B cell (primary cell): Measurements from ENCODE around the gene ARL6IP1. TPM values are rescaled to one million over a fixed set of nuclear protein-coding genes. Genes with fewer than 3 reads are reported as not detected.

ENCODE experiments used
- ATAC-seq: fragments of 200-7000 bp; cut with Tn5 transposase; one replicate; pipeline ENCODE4 v1.10.0; 2021; ENCODE audit warnings: low read depth, mild to moderate bottlenecking, moderate number of reproducible peaks, moderate library complexity
- CTCF ChIA-PET: fragments of 350-600 bp; sonication (Branson Sonifier 250); formaldehyde crosslinking; loops from one replicate; lab custom pipeline; 2021; ENCODE audit warnings: antibody characterized with exemption, inconsistent platforms; lab: Charles Lee
- POLR2A ChIA-PET: fragments of 350-600 bp; sonication (Branson Sonifier 250); formaldehyde crosslinking; loops from one replicate; lab custom pipeline; 2021; ENCODE audit warnings: antibody characterized with exemption; lab: Charles Lee
- DNase-seq: peaks from one replicate; pipeline ENCODE4 v3.0.0; 2013
- H2AFZ ChIP-seq: 2 replicates; pipeline ENCODE4 v1.6.1; 2012; ENCODE audit warnings: mild to moderate bottlenecking, low read depth, low read length; ENCODE audit not compliant: insufficient read depth, poor library complexity, severe bottlenecking
- H3K27ac ChIP-seq, 2 donors: 1 replicate in 1 of 2; 2 replicates in 1 of 2; pipeline ENCODE4 v1.5.1; 2012 to 2013; ENCODE audit warnings: low read length in 2 of 2, mild to moderate bottlenecking in 2 of 2, moderate library complexity in 1 of 2
- H3K27me3 ChIP-seq, 4 experiments: fragments of 200-600 bp in 1 of 4; sonication (generic) in 1 of 4; replicated peaks in 1 of 4; 1 replicate in 2 of 4; 2 replicates in 2 of 4; pipeline versions ENCODE4 v1.6.1 to v1.7.0; 2013 to 2016; ENCODE audit warnings: low read length in 3 of 4, mild to moderate bottlenecking in 2 of 4, mixed read lengths in 1 of 4, moderate library complexity in 1 of 4; ENCODE audit not compliant: insufficient read depth in 4 of 4, control insufficient read depth in 3 of 4; ENCODE audit errors: control extremely low read depth in 1 of 4
- H3K36me3 ChIP-seq, 2 experiments: replicated peaks in 1 of 2; 1 replicate in 1 of 2; 2 replicates in 1 of 2; pipeline versions ENCODE4 v1.6.1 to v1.7.1; 2013; ENCODE audit warnings: low read length in 1 of 2; ENCODE audit not compliant: insufficient read depth in 2 of 2, control insufficient read depth in 1 of 2; ENCODE audit errors: control extremely low read depth in 1 of 2, extremely low read depth in 1 of 2
- H3K4me1 ChIP-seq, 2 donors: fragments of 200-600 bp in 1 of 2; sonication (generic) in 1 of 2; 1 replicate in 1 of 2; 2 replicates in 1 of 2; pipeline versions ENCODE4 v1.5.1 to v1.6.1; 2013 to 2017; ENCODE audit warnings: low read length in 2 of 2; ENCODE audit not compliant: control insufficient read depth in 2 of 2, insufficient read depth in 2 of 2
- H3K4me2 ChIP-seq: replicated peaks from 2 replicates; pipeline ENCODE3; 2012; ENCODE audit warnings: mild to moderate bottlenecking, low read depth, low read length; ENCODE audit not compliant: poor library complexity, severe bottlenecking
- H3K4me3 ChIP-seq, 5 experiments: fragments of 200-600 bp in 1 of 5; sonication (generic) in 1 of 5; 1 replicate in 3 of 5; 2 replicates in 2 of 5; pipeline versions ENCODE4 v1.5.1 to v1.7.0; 2011 to 2016; ENCODE audit warnings: low read length in 4 of 5, mild to moderate bottlenecking in 4 of 5, low read depth in 2 of 5, control low read depth in 1 of 5, moderate library complexity in 1 of 5; ENCODE audit not compliant: insufficient read depth in 1 of 5; ENCODE audit errors: control extremely low read depth in 1 of 5, extremely low read depth in 1 of 5
- H3K79me2 ChIP-seq: fragments of 200-600 bp; sonication (generic); one replicate; pipeline ENCODE4 v1.6.0; 2016; ENCODE audit warnings: low read length; ENCODE audit not compliant: control insufficient read depth, insufficient read depth
- H3K9ac ChIP-seq: fragments of 200-600 bp; sonication (generic); 2 replicates; pipeline ENCODE4 v1.6.1; 2017; ENCODE audit warnings: mild to moderate bottlenecking, low read length, moderate library complexity
- H3K9me3 ChIP-seq, 3 donors: one replicate each; pipeline versions ENCODE4 v1.6.1 to v1.7.1; 2013; ENCODE audit warnings: low read length in 2 of 3; ENCODE audit not compliant: control insufficient read depth in 2 of 3, insufficient read depth in 1 of 3; ENCODE audit errors: control extremely low read depth in 1 of 3
- H4K20me1 ChIP-seq: 2 replicates; pipeline ENCODE4 v1.6.0; 2012; ENCODE audit warnings: mild to moderate bottlenecking, low read length; ENCODE audit not compliant: insufficient read depth, control insufficient read depth, poor library complexity, severe bottlenecking
- H3K27ac Mint-ChIP-seq: one replicate; pipeline ENCODE4 v1.8.0; 2021; ENCODE audit warnings: mixed read lengths
- H3K27me3 Mint-ChIP-seq: one replicate; pipeline ENCODE4 v1.8.0; 2021; ENCODE audit warnings: mixed read lengths
- H3K4me1 Mint-ChIP-seq: one replicate; pipeline ENCODE4 v1.8.0; 2021; ENCODE audit warnings: mixed read lengths
- H3K4me3 Mint-ChIP-seq: one replicate; pipeline ENCODE4 v1.8.0; 2021; ENCODE audit warnings: mixed read lengths
- H3K9me3 Mint-ChIP-seq: one replicate; pipeline ENCODE4 v1.8.0; 2022; ENCODE audit warnings: mixed read lengths; ENCODE audit not compliant: insufficient read depth
- EZH2 ChIP-seq: IDR thresholded peaks from 2 replicates; pipeline ENCODE4 v1.6.1; 2012; ENCODE audit warnings: borderline replicate concordance, low read depth, mild to moderate bottlenecking, moderate library complexity, low read length; ENCODE audit not compliant: insufficient read depth, poor library complexity, severe bottlenecking
- WGBS: methylation state at CpG from one replicate; pipeline ENCODE4 v1.1.5; 2013; ENCODE audit warnings: missing lambda C conversion rate; ENCODE audit not compliant: insufficient coverage; 5-methylcytosine and 5-hydroxymethylcytosine counted together
- intact Hi-C: fragments of 100-400 bp; cut with micrococcal nuclease; formaldehyde crosslinking; loops from one replicate; pipeline ENCODE4 v1.10.0; 2022
- polyA plus RNA-seq: library from polyadenylated mRNA; depleted of rRNA; stranded (reverse); fragments of >200 nt; gene quantifications from 2 replicates; pipeline ENCODE4 v1.2.3, GENCODE V29; 2012
- total RNA-seq, 2 donors: library from RNA; stranded (reverse); fragments of 120-200 nt in 1 of 2; gene quantifications; 1 replicate in 1 of 2; 2 replicates in 1 of 2; pipeline versions ENCODE4 v1.2.3 to v1.2.4, GENCODE V29; 2013 to 2022
- TF ChIP-seq, protein P1 (sequence below): fragments of 200-600 bp; IDR thresholded peaks from one replicate; pipeline ENCODE4 v1.8.0; 2022; ENCODE audit warnings: antibody characterized with exemption, mild to moderate bottlenecking

The ARL6IP1 gene
- total and polyA plus RNA-seq, 2 donors (not counting 1 experiment from before 2014, with no cell fraction given) = 52.0 to 109 TPM

DNA sequence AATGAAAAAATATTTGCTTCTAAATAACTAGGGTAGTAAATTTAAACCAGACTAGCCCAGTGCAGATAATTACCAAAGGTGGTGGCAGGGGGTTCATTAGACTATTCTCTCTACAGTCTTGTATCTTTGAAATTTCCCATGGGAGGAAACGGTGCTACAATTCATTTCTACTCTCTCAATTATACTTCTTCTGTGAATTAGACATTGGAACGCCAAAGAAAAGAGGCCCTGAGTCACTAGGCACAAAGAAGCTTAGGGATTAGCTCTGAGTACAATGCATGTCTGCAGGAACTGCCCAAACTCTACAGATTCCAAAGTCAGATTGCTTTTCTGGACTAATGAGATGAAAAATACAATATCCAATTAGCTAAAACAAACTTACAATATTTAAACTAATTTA lies 30.7 kb upstream of the ARL6IP1 start:
- ATAC-seq (no peak), DNase-seq (no peak)
- POLR2A ChIA-PET = no interaction called here
- 90% methylated on average over 2 of the region's 2 CpGs for WGBS
- no peaks in the 10 kb centered on the region for H3K4me1 ChIP-seq
- H3K36me3 ChIP-seq = peaks cover 13 to 84% of the 10 kb centered on the region in 2 experiments
- H3K79me2 ChIP-seq = no peaks in the 10 kb centered on the region
- TF ChIP-seq, protein P1, sequence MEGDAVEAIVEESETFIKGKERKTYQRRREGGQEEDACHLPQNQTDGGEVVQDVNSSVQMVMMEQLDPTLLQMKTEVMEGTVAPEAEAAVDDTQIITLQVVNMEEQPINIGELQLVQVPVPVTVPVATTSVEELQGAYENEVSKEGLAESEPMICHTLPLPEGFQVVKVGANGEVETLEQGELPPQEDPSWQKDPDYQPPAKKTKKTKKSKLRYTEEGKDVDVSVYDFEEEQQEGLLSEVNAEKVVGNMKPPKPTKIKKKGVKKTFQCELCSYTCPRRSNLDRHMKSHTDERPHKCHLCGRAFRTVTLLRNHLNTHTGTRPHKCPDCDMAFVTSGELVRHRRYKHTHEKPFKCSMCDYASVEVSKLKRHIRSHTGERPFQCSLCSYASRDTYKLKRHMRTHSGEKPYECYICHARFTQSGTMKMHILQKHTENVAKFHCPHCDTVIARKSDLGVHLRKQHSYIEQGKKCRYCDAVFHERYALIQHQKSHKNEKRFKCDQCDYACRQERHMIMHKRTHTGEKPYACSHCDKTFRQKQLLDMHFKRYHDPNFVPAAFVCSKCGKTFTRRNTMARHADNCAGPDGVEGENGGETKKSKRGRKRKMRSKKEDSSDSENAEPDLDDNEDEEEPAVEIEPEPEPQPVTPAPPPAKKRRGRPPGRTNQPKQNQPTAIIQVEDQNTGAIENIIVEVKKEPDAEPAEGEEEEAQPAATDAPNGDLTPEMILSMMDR = no peak
- TF ChIP-seq EZH2 = no peak
- Mint-ChIP-seq H3K4me3 (no peak overlapping the region), H3K9me3 (no peaks in the 10 kb centered on the region), H3K27ac (no peak overlapping the region), H3K4me1 (no peaks in the 10 kb centered on the region), H3K27me3 (no peaks in the 10 kb centered on the region)
- no peaks in the 10 kb centered on the region for H3K9me3 ChIP-seq
- H3K4me2 ChIP-seq = no peak overlapping the region
- CTCF ChIA-PET = interaction anchor here (0.8 kb wide), 1 partner anchor 17 kb away, joined by 6 read pairs; no protein-coding TSS in a partner anchor
- no peaks in the 10 kb centered on the region for H4K20me1 ChIP-seq
- H3K9ac ChIP-seq = no peak overlapping the region
- H2AFZ ChIP-seq = no peak overlapping the region
- H3K4me3 ChIP-seq = no peak overlapping the region
- H3K27me3 ChIP-seq = no peaks in the 10 kb centered on the region
- H3K27ac ChIP-seq = no peak overlapping the region
- intact Hi-C loops = no loop called here

DNA sequence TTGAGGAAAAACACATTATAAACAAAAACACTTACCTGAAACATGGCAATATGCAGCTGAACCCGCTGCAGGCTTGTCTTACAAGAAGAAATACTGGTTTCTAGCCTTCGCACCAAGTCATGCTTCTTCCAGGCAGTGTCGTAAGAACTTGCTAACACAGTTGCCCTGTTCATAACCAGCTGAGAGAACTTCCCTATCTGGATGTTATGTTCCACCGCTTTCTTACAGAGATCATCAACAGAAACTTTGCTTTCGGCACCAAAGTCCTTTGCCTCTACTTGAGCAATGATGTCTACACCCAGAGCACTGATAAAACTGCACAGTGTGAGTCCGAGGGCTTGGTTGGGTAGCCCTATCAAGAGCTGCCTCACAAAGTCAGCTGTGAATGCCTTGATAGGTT lies 27.9 kb upstream of the ARL6IP1 start:
- H3K4me3 ChIP-seq = no peak overlapping the region
- no peaks in the 10 kb centered on the region for H3K79me2 ChIP-seq
- WGBS = 99% methylated on average over 6 of the region's 6 CpGs
- no peak for DNase-seq
- ChIA-PET CTCF (no interaction called here), POLR2A (no interaction called here)
- no peaks in the 10 kb centered on the region for H3K4me1 ChIP-seq
- H3K27ac ChIP-seq = no peak overlapping the region
- H3K4me2 ChIP-seq = no peak overlapping the region
- H3K9ac ChIP-seq = no peak overlapping the region
- no peak overlapping the region for H2AFZ ChIP-seq
- no peaks in the 10 kb centered on the region for H3K27me3 ChIP-seq
- no peaks in the 10 kb centered on the region for H3K9me3 ChIP-seq
- H3K4me1 Mint-ChIP-seq = no peaks in the 10 kb centered on the region
- no peaks in the 10 kb centered on the region for H3K9me3 Mint-ChIP-seq
- H3K27me3 Mint-ChIP-seq = no peaks in the 10 kb centered on the region
- ATAC-seq = no peak
- no peak overlapping the region for H3K4me3 Mint-ChIP-seq
- H4K20me1 ChIP-seq = no peaks in the 10 kb centered on the region
- intact Hi-C loops = no loop called here
- TF ChIP-seq EZH2 = no peak
- TF ChIP-seq, protein P1 = no peak
- no peak overlapping the region for H3K27ac Mint-ChIP-seq
- peaks cover 7 to 59% of the 10 kb centered on the region in 2 experiments for H3K36me3 ChIP-seq
